T-cell (primary cell): ENCODE results near the gene IRX4. TPM values are rescaled to one million over a fixed set of nuclear protein-coding genes. Genes with fewer than 3 reads are reported as not detected.

ENCODE experiments used
- ATAC-seq, 4 experiments: fragments of 200-7000 bp in 3 of 4; fragments of 150-1000 bp in 1 of 4; cut with Tn5 transposase; replicated peaks in 1 of 4; 1 replicate in 3 of 4; 2 replicates in 1 of 4; pipeline ENCODE4 v1.10.0; 2021; ENCODE audit warnings: moderate library complexity in 3 of 4, mild to moderate bottlenecking in 2 of 4, moderate number of reproducible peaks in 1 of 4
- CTCF ChIA-PET, 2 donors: fragments of 300-600 bp; sonication (Branson Sonifier 250); formaldehyde crosslinking; loops; one replicate each; lab custom pipeline; 2022; ENCODE audit warnings: antibody characterized with exemption in 2 of 2; lab: Charles Lee
- POLR2A ChIA-PET, 2 donors: fragments of 300-600 bp; sonication (Branson Sonifier 250); formaldehyde crosslinking; loops; one replicate each; lab custom pipeline; 2022; ENCODE audit warnings: antibody characterized with exemption in 2 of 2; lab: Charles Lee
- DNase-seq, 35 experiments: peaks; one replicate each; pipeline versions ENCODE4 v3.0.0 to v3.0.0-alpha.2; 2013 to 2023
- H3K27ac ChIP-seq: one replicate; pipeline ENCODE4 v1.5.1; 2013; ENCODE audit warnings: low read length
- H3K27me3 ChIP-seq, 2 experiments: replicated peaks in 1 of 2; 1 replicate in 1 of 2; 2 replicates in 1 of 2; pipeline versions ENCODE4 v1.6.1 to v1.7.0; 2013; ENCODE audit warnings: low read length in 1 of 2, mixed read lengths in 1 of 2; ENCODE audit not compliant: control insufficient read depth in 2 of 2, insufficient read depth in 2 of 2; ENCODE audit errors: extremely low read depth in 1 of 2
- H3K36me3 ChIP-seq, 2 donors: 1 replicate in 1 of 2; 2 replicates in 1 of 2; pipeline versions ENCODE4 v1.6.1 to v1.7.0; 2013; ENCODE audit warnings: low read length in 1 of 2; ENCODE audit not compliant: control insufficient read depth in 2 of 2, insufficient read depth in 1 of 2; ENCODE audit errors: extremely low read depth in 1 of 2
- H3K4me1 ChIP-seq, 2 experiments: 1 replicate in 1 of 2; 2 replicates in 1 of 2; pipeline versions ENCODE4 v1.6.1 to v1.7.0; 2013; ENCODE audit warnings: low read length in 2 of 2, mixed read lengths in 1 of 2; ENCODE audit not compliant: insufficient read depth in 2 of 2, control insufficient read depth in 1 of 2; ENCODE audit errors: extremely low read depth in 1 of 2
- H3K4me3 ChIP-seq, 2 donors: 1 replicate in 1 of 2; 2 replicates in 1 of 2; pipeline versions ENCODE4 v1.5.1 to v1.7.0; 2013; ENCODE audit warnings: mild to moderate bottlenecking in 2 of 2, low read length in 1 of 2, moderate library complexity in 1 of 2; ENCODE audit not compliant: control insufficient read depth in 1 of 2; ENCODE audit errors: extremely low read depth in 1 of 2
- H3K9me3 ChIP-seq: 2 replicates; pipeline ENCODE4 v1.7.0; 2013
- H3K27ac Mint-ChIP-seq, 2 donors: one replicate each; pipeline ENCODE4 v1.8.0; 2020 to 2021; ENCODE audit warnings: mild to moderate bottlenecking in 2 of 2, mixed read lengths in 2 of 2
- H3K27me3 Mint-ChIP-seq, 2 donors: one replicate each; pipeline ENCODE4 v1.8.0; 2021 to 2022; ENCODE audit warnings: mixed read lengths in 2 of 2
- H3K36me3 Mint-ChIP-seq: one replicate; pipeline ENCODE4 v1.8.0; 2021; ENCODE audit warnings: mixed read lengths
- H3K4me1 Mint-ChIP-seq, 3 donors: one replicate each; pipeline ENCODE4 v1.8.0; 2020 to 2022; ENCODE audit warnings: mixed read lengths in 3 of 3, mild to moderate bottlenecking in 1 of 3
- H3K4me3 Mint-ChIP-seq, 3 donors: one replicate each; pipeline ENCODE4 v1.8.0; 2020 to 2022; ENCODE audit warnings: mild to moderate bottlenecking in 3 of 3, mixed read lengths in 3 of 3, moderate library complexity in 3 of 3
- H3K9me3 Mint-ChIP-seq, 3 donors: one replicate each; pipeline ENCODE4 v1.8.0; 2020 to 2022; ENCODE audit warnings: mixed read lengths in 3 of 3
- WGBS: methylation state at CpG from one replicate; pipeline ENCODE4 v1.1.5; 2013; ENCODE audit warnings: missing lambda C conversion rate; ENCODE audit not compliant: insufficient coverage; 5-methylcytosine and 5-hydroxymethylcytosine counted together
- total RNA-seq, 35 experiments: library from RNA in 6 of 35; stranded (reverse) in 6 of 35; fragments of 120-200 nt in 1 of 35; gene quantifications; one replicate each; pipeline versions ENCODE4 v1.2.1 to v1.2.4 and lab custom pipeline; 2013 to 2026

Gene IRX4
- total RNA-seq, 5 donors from 2014 or later (not counting 1 experiment from before 2014, with no cell fraction given) = not detected

GRCh38 chr5:1909346-1909985 is 26.7 kb upstream of the IRX4 start:
- no peaks in the 10 kb centered on the region for H3K36me3 ChIP-seq
- Mint-ChIP-seq H3K27me3 (peaks cover 5 to 10% of the 10 kb centered on the region in 2 donors), H3K9me3 (peaks cover 0 to 5% (median 3%) of the 10 kb centered on the region in 3 donors), H3K36me3 (no peaks in the 10 kb centered on the region), H3K4me3 (no peak overlapping the region), H3K27ac (no peak overlapping the region), H3K4me1 (no peaks in the 10 kb centered on the region)
- ChIA-PET POLR2A (no interaction called here), CTCF (no interaction called here)
- no peak overlapping the region for H3K4me3 ChIP-seq
- H3K4me1 ChIP-seq = no peaks in the 10 kb centered on the region
- DNase-seq (no peak), ATAC-seq (no peak)
- no peak overlapping the region for H3K27ac ChIP-seq
- H3K9me3 ChIP-seq = no peaks in the 10 kb centered on the region
- peaks cover 0 to 17% of the 10 kb centered on the region in 2 experiments for H3K27me3 ChIP-seq
- 84% methylated on average over 13 of the region's 15 CpGs for WGBS

- Mint-ChIP-seq H3K4me3 (no peak overlapping the region), H3K27me3 (peaks cover 7 to 13% of the 10 kb centered on the region in 2 donors), H3K36me3 (no peaks in the 10 kb centered on the region), H3K27ac (no peak overlapping the region), H3K4me1 (no peaks in the 10 kb centered on the region), H3K9me3 (peaks cover 3 to 8% (median 3%) of the 10 kb centered on the region in 3 donors)
- ChIA-PET POLR2A (no interaction called here), CTCF (no interaction called here)
- Histone ChIP-seq H3K4me1 (no peaks in the 10 kb centered on the region), H3K4me3 (no peak overlapping the region), H3K36me3 (no peaks in the 10 kb centered on the region), H3K27me3 (peaks cover 0 to 17% of the 10 kb centered on the region in 2 experiments), H3K9me3 (no peaks in the 10 kb centered on the region), H3K27ac (no peak overlapping the region)
- DNase-seq = no peak
- ATAC-seq = no peak
- 82% methylated on average over 5 of the region's 8 CpGs for WGBS
Measured at GRCh38 chr5:1908931-1909330, 26.2 kb upstream of the IRX4 start.

- Mint-ChIP-seq H3K4me3 (no peak overlapping the region), H3K36me3 (no peaks in the 10 kb centered on the region), H3K9me3 (peaks cover 3 to 14% (median 7%) of the 10 kb centered on the region in 3 donors), H3K27ac (no peak overlapping the region), H3K27me3 (peaks cover 13 to 22% of the 10 kb centered on the region in 2 donors), H3K4me1 (no peaks in the 10 kb centered on the region)
- H3K9me3 ChIP-seq = no peaks in the 10 kb centered on the region
- no peak overlapping the region for H3K4me3 ChIP-seq
- H3K36me3 ChIP-seq = no peaks in the 10 kb centered on the region
- H3K27me3 ChIP-seq = peaks cover 0 to 26% of the 10 kb centered on the region in 2 experiments
- DNase-seq (no peak), ATAC-seq (no peak)
- no peaks in the 10 kb centered on the region for H3K4me1 ChIP-seq
- no peak overlapping the region for H3K27ac ChIP-seq
- ChIA-PET CTCF (no interaction called here), POLR2A (no interaction called here)
- WGBS = 64% methylated on average over 5 of the region's 8 CpGs
Measured at GRCh38 chr5:1907616-1908015, 24.9 kb upstream of the IRX4 start.

- Histone ChIP-seq H3K27me3 (peaks cover 0 to 38% of the 10 kb centered on the region in 2 experiments), H3K36me3 (no peaks in the 10 kb centered on the region), H3K27ac (no peak overlapping the region), H3K9me3 (no peaks in the 10 kb centered on the region), H3K4me1 (no peaks in the 10 kb centered on the region), H3K4me3 (no peak overlapping the region)
- no peaks in the 10 kb centered on the region for H3K4me1 Mint-ChIP-seq
- H3K9me3 Mint-ChIP-seq = peaks cover 3 to 14% (median 7%) of the 10 kb centered on the region in 3 donors
- CTCF ChIA-PET = interaction anchor here in 1 of 2 donors (0.7 kb wide), 1 partner anchor 261 kb away, joined by 4 read pairs; no protein-coding TSS in a partner anchor
- H3K27me3 Mint-ChIP-seq = peaks cover 31 to 39% of the 10 kb centered on the region in 2 donors
- H3K4me3 Mint-ChIP-seq = no peak overlapping the region
- no peaks in the 10 kb centered on the region for H3K36me3 Mint-ChIP-seq
- no peak overlapping the region for H3K27ac Mint-ChIP-seq
- ATAC-seq (no peak), DNase-seq (no peak)
- POLR2A ChIA-PET = no interaction called here
- no CpG with 5 or more reads among the region's 1 CpG for WGBS
Measured at GRCh38 chr5:1905108-1905507, 22.4 kb upstream of the IRX4 start.

GRCh38 chr5:1901983-1902382 is 19.3 kb upstream of the IRX4 start:
- no peaks in the 10 kb centered on the region for H3K4me1 ChIP-seq
- POLR2A ChIA-PET = no interaction called here
- no peaks in the 10 kb centered on the region for H3K36me3 ChIP-seq
- DNase-seq (no peak), ATAC-seq (no peak)
- Mint-ChIP-seq H3K27me3 (peaks cover 39 to 45% of the 10 kb centered on the region in 2 donors), H3K4me3 (no peak overlapping the region), H3K4me1 (no peaks in the 10 kb centered on the region), H3K27ac (no peak overlapping the region), H3K36me3 (no peaks in the 10 kb centered on the region), H3K9me3 (peaks cover 3 to 14% (median 7%) of the 10 kb centered on the region in 3 donors)
- H3K27me3 ChIP-seq = peaks cover 0 to 41% of the 10 kb centered on the region in 2 experiments
- WGBS = 100% methylated on average over 1 of the region's 5 CpGs
- H3K4me3 ChIP-seq = no peak overlapping the region
- CTCF ChIA-PET = no interaction called here
- H3K9me3 ChIP-seq = no peaks in the 10 kb centered on the region
- H3K27ac ChIP-seq = no peak overlapping the region

GRCh38 chr5:1901061-1901460 is 18.3 kb upstream of the IRX4 start:
- Histone ChIP-seq H3K27me3 (peaks cover 0 to 48% of the 10 kb centered on the region in 2 experiments), H3K27ac (no peak overlapping the region), H3K9me3 (no peaks in the 10 kb centered on the region), H3K4me1 (no peaks in the 10 kb centered on the region), H3K36me3 (no peaks in the 10 kb centered on the region), H3K4me3 (no peak overlapping the region)
- no peak for DNase-seq
- CTCF ChIA-PET = no interaction called here
- H3K4me3 Mint-ChIP-seq = no peak overlapping the region
- no peak overlapping the region for H3K27ac Mint-ChIP-seq
- no peaks in the 10 kb centered on the region for H3K4me1 Mint-ChIP-seq
- POLR2A ChIA-PET = no interaction called here
- ATAC-seq = no peak
- H3K27me3 Mint-ChIP-seq = peaks cover 45 to 50% of the 10 kb centered on the region in 2 donors
- H3K36me3 Mint-ChIP-seq = no peaks in the 10 kb centered on the region
- WGBS = 71% methylated on average over 1 of the region's 5 CpGs
- H3K9me3 Mint-ChIP-seq = peaks cover 3 to 14% (median 7%) of the 10 kb centered on the region in 3 donors
